Activated gamma-delta T cell treated with Interleukin-2 at 50 U/mL for 16 hours (primary cell): ENCODE data around the gene CD302.
"Not testable (repeated sequence)": the region's sequence is repeated elsewhere in the genome, so short reads cannot be mapped to it uniquely, and the experiment has no call there.

Experiments used
- DNase-seq: peaks from one replicate; pipeline ENCODE4 v3.0.0-alpha.2; 2020

The CD302 gene

GRCh38 chr2:159744363-159744762 lies 53.6 kb downstream of the CD302 start:
- no peak for DNase-seq

- DNase-seq, result no peak
Observed at GRCh38 chr2:159742846-159743245, 55.2 kb downstream of the CD302 start.

GRCh38 chr2:159738509-159739390 lies 59.3 kb downstream of the CD302 start:
- no peak for DNase-seq

- no peak for DNase-seq
Observed at GRCh38 chr2:159737917-159738296, 60.1 kb downstream of the CD302 start.

- no peak for DNase-seq
Observed at GRCh38 chr2:159737292-159737916, 60.6 kb downstream of the CD302 start.

GRCh38 chr2:159736048-159736447 lies 62.0 kb downstream of the CD302 start:
- no peak for DNase-seq

- DNase-seq, result no peak
Observed at GRCh38 chr2:159735648-159736047, 62.4 kb downstream of the CD302 start.

- DNase-seq, result no peak
Observed at GRCh38 chr2:159728629-159729028, 69.4 kb downstream of the CD302 start.

GRCh38 chr2:159725713-159726112 lies 72.3 kb downstream of the CD302 start:
- DNase-seq, result no peak

- not testable (repeated sequence) for DNase-seq
Observed at GRCh38 chr2:159724795-159725572, 73.0 kb downstream of the CD302 start.

GRCh38 chr2:159722580-159722979 lies 75.4 kb downstream of the CD302 start:
- DNase-seq, result no peak

GRCh38 chr2:159720676-159721075 lies 77.3 kb downstream of the CD302 start:
- DNase-seq, result no peak
